WTC11 (cell line): ENCODE results near the gene KCTD20. TPM values are rescaled to one million over a fixed set of nuclear protein-coding genes. Genes with fewer than 3 reads are reported as not detected.

ENCODE experiments used
- ARID4B ChIP-seq: sonication (generic); formaldehyde crosslinking; IDR thresholded peaks from 2 replicates; pipeline ENCODE4 v1.8.0; 2023; ENCODE audit warnings: missing genetic modification reagents, mild to moderate bottlenecking, borderline replicate concordance
- ATF1 ChIP-seq: sonication (generic); formaldehyde crosslinking; IDR thresholded peaks from 2 replicates; pipeline ENCODE4 v1.8.1; 2023; ENCODE audit warnings: mild to moderate bottlenecking, moderate library complexity, missing genetic modification reagents
- CDX4 ChIP-seq: fragments of 250-450 bp; sonication (Bioruptor Pico); IDR thresholded peaks from 2 replicates; pipeline ENCODE4 v1.9.0; 2021; ENCODE audit warnings: moderate library complexity, mild to moderate bottlenecking, inconsistent platforms, borderline replicate concordance
- E2F1 ChIP-seq: sonication (generic); formaldehyde crosslinking; IDR thresholded peaks from 2 replicates; pipeline ENCODE4 v1.8.0; 2022; ENCODE audit warnings: mild to moderate bottlenecking, missing genetic modification reagents
- E2F5 ChIP-seq: sonication (generic); formaldehyde crosslinking; IDR thresholded peaks from 2 replicates; pipeline ENCODE4 v1.8.1; 2022; ENCODE audit warnings: mild to moderate bottlenecking, moderate library complexity, missing genetic modification reagents
- ELF4 ChIP-seq: sonication (generic); formaldehyde crosslinking; IDR thresholded peaks from 2 replicates; pipeline ENCODE4 v1.8.1; 2022; ENCODE audit warnings: low read depth, mild to moderate bottlenecking, moderate library complexity, missing genetic modification reagents
- FOXP1 ChIP-seq: sonication (generic); formaldehyde crosslinking; IDR thresholded peaks from 2 replicates; pipeline ENCODE4 v1.8.0; 2022; ENCODE audit warnings: missing genetic modification reagents, mild to moderate bottlenecking, moderate library complexity, borderline replicate concordance
- HMGXB4 ChIP-seq: sonication (generic); formaldehyde crosslinking; IDR thresholded peaks from 2 replicates; pipeline ENCODE4 v1.8.1; 2023; ENCODE audit warnings: mild to moderate bottlenecking, moderate library complexity, missing genetic modification reagents
- IRF1 ChIP-seq: sonication (generic); formaldehyde crosslinking; IDR thresholded peaks from 2 replicates; pipeline ENCODE4 v1.8.0; 2023; ENCODE audit warnings: missing genetic modification reagents
- JAZF1 ChIP-seq: fragments of 250-450 bp; sonication (Bioruptor Pico); IDR thresholded peaks from 2 replicates; pipeline ENCODE4 v1.9.0; 2021; ENCODE audit warnings: moderate library complexity, mild to moderate bottlenecking, inconsistent platforms
- KAT7 ChIP-seq: sonication (generic); formaldehyde crosslinking; IDR thresholded peaks from 2 replicates; pipeline ENCODE4 v1.8.1; 2023; ENCODE audit warnings: missing genetic modification reagents, mild to moderate bottlenecking, borderline replicate concordance
- MAX ChIP-seq: sonication (generic); formaldehyde crosslinking; IDR thresholded peaks from 2 replicates; pipeline ENCODE4 v1.8.0; 2022; ENCODE audit warnings: mild to moderate bottlenecking, missing genetic modification reagents
- MLX ChIP-seq: sonication (generic); formaldehyde crosslinking; IDR thresholded peaks from 2 replicates; pipeline ENCODE4 v1.8.1; 2023; ENCODE audit warnings: mild to moderate bottlenecking, missing genetic modification reagents, moderate library complexity
- NR1H2 ChIP-seq: sonication (generic); formaldehyde crosslinking; IDR thresholded peaks from 2 replicates; pipeline ENCODE4 v1.9.0; 2021; ENCODE audit warnings: mild to moderate bottlenecking, moderate library complexity, missing genetic modification reagents
- NR2C2 ChIP-seq: sonication (generic); formaldehyde crosslinking; IDR thresholded peaks from 2 replicates; pipeline ENCODE4 v1.8.0; 2022; ENCODE audit warnings: mild to moderate bottlenecking, missing genetic modification reagents
- TEAD4 ChIP-seq: sonication (generic); formaldehyde crosslinking; IDR thresholded peaks from 2 replicates; pipeline ENCODE4 v1.8.0; 2022; ENCODE audit warnings: mild to moderate bottlenecking, missing genetic modification reagents
- TP53 ChIP-seq: sonication (generic); formaldehyde crosslinking; IDR thresholded peaks from 2 replicates; pipeline ENCODE4 v1.8.1; 2023; ENCODE audit warnings: mild to moderate bottlenecking, missing genetic modification reagents
- USF2 ChIP-seq: sonication (generic); formaldehyde crosslinking; IDR thresholded peaks from 2 replicates; pipeline ENCODE4 v1.8.1; 2023; ENCODE audit warnings: mild to moderate bottlenecking, missing genetic modification reagents, moderate library complexity
- ZNF219 ChIP-seq: sonication (generic); formaldehyde crosslinking; IDR thresholded peaks from 2 replicates; pipeline ENCODE4 v1.8.0; 2023; ENCODE audit warnings: missing genetic modification reagents, mild to moderate bottlenecking, borderline replicate concordance
- ZNF281 ChIP-seq: sonication (generic); formaldehyde crosslinking; IDR thresholded peaks from 2 replicates; pipeline ENCODE4 v1.8.0; 2023; ENCODE audit warnings: mild to moderate bottlenecking, missing genetic modification reagents
- ZSCAN18 ChIP-seq: fragments of 250-450 bp; sonication (Bioruptor Pico); IDR thresholded peaks from 2 replicates; pipeline ENCODE4 v2.1.2; 2022; ENCODE audit warnings: mild to moderate bottlenecking, moderate library complexity
- total RNA-seq: library from RNA; stranded (reverse); gene quantifications from 3 replicates; pipeline ENCODE4 v1.2.3, GENCODE V29; 2021

The KCTD20 gene
- total RNA-seq, 1 experiment from 2014 or later = 26.7 TPM

GRCh38 chr6:36442671-36443470 lies at the start of gene KCTD20, which contains the start of gene PXT1 (continued):
- TF ChIP-seq HMGXB4 (CRISPR knock-in tag) (0 out of 2 replicates have a peak, but pooled peaks have one; percentile 64), ZNF281 (CRISPR knock-in tag) (0 out of 2 replicates have a peak, but pooled peaks have one; percentile 43), ARID4B (CRISPR knock-in tag) (no peak), TEAD4 (CRISPR knock-in tag) (no peak), JAZF1 (CRISPR knock-in tag) (no peak), E2F1 (CRISPR knock-in tag) (no peak), IRF1 (no peak), FOXP1 (CRISPR knock-in tag) (peak; percentile 92; the same call in 1 of the 2 replicates), ATF1 (no peak), MAX (CRISPR knock-in tag) (peak; percentile 78), ZSCAN18 (CRISPR knock-in tag) (no peak), NR1H2 (CRISPR knock-in tag) (no peak), ZNF219 (no peak), TP53 (CRISPR knock-in tag) (no peak), E2F5 (0 out of 2 replicates have a peak, but pooled peaks have one; percentile 46), CDX4 (CRISPR knock-in tag) (no peak), MLX (CRISPR knock-in tag) (no peak), KAT7 (CRISPR knock-in tag) (peak; percentile 98; the same call in 1 of the 2 replicates), ELF4 (CRISPR knock-in tag) (no peak), USF2 (CRISPR knock-in tag) (no peak), NR2C2 (no peak)
